Measurements from ENCODE around the gene ALDH9A1. TPM values are rescaled to one million over a fixed set of nuclear protein-coding genes. Genes with fewer than 3 reads are reported as not detected.

Gene ALDH9A1
- total RNA-seq, 1 donor: 118 TPM

DNA sequence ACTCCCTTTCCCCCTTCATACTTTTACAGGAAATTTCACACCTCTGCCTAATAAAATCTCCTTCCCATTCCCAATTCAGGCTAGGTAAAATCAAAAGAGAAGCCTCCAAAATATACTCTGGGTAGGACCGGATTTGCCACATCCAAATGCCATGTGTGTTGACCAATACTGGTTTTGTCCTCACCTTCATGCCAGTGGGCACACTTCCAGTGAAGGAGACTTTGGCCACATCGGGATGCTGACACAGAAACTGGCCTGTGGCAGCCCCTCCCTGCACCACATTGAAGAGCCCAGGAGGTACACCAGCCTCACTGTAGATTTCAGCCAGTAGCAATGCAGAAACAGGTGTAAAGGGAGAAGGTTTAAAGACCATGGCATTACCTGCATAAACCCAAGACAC is 18.1 kb downstream of the ALDH9A1 start:
- no peak for DNase-seq (ENCODE audit: insufficient read length, low spot score, missing footprints)
- Histone ChIP-seq H3K36me3 (ENCODE audit: insufficient read depth, low read length) (peaks cover 57% of the 10 kb centered on the region), H3K79me2 (ENCODE audit: insufficient read depth, low read length) (peaks cover 40% of the 10 kb centered on the region), H4K20me1 (ENCODE audit: insufficient read depth, low read length) (peaks cover 3% of the 10 kb centered on the region), H3K9me3 (ENCODE audit: low read depth, low read length) (no peaks in the 10 kb centered on the region), H3K4me3 (ENCODE audit: insufficient read depth, low read length) (no peak overlapping the region), H3K27me3 (ENCODE audit: insufficient read depth, low read length) (no peaks in the 10 kb centered on the region), H2AFZ (ENCODE audit: low read length) (no peak overlapping the region), H3K27ac (ENCODE audit: low read depth, low read length) (no peak overlapping the region), H3K4me2 (ENCODE audit: insufficient read depth, low read length) (no peak overlapping the region), H3K4me1 (ENCODE audit: insufficient read depth, low read length) (no peaks in the 10 kb centered on the region)
- TF ChIP-seq, protein P1, sequence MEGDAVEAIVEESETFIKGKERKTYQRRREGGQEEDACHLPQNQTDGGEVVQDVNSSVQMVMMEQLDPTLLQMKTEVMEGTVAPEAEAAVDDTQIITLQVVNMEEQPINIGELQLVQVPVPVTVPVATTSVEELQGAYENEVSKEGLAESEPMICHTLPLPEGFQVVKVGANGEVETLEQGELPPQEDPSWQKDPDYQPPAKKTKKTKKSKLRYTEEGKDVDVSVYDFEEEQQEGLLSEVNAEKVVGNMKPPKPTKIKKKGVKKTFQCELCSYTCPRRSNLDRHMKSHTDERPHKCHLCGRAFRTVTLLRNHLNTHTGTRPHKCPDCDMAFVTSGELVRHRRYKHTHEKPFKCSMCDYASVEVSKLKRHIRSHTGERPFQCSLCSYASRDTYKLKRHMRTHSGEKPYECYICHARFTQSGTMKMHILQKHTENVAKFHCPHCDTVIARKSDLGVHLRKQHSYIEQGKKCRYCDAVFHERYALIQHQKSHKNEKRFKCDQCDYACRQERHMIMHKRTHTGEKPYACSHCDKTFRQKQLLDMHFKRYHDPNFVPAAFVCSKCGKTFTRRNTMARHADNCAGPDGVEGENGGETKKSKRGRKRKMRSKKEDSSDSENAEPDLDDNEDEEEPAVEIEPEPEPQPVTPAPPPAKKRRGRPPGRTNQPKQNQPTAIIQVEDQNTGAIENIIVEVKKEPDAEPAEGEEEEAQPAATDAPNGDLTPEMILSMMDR (IDR thresholded peaks at IDR 0.05; ENCODE audit: extremely low read depth, low read depth, low read length): no peak

DNA sequence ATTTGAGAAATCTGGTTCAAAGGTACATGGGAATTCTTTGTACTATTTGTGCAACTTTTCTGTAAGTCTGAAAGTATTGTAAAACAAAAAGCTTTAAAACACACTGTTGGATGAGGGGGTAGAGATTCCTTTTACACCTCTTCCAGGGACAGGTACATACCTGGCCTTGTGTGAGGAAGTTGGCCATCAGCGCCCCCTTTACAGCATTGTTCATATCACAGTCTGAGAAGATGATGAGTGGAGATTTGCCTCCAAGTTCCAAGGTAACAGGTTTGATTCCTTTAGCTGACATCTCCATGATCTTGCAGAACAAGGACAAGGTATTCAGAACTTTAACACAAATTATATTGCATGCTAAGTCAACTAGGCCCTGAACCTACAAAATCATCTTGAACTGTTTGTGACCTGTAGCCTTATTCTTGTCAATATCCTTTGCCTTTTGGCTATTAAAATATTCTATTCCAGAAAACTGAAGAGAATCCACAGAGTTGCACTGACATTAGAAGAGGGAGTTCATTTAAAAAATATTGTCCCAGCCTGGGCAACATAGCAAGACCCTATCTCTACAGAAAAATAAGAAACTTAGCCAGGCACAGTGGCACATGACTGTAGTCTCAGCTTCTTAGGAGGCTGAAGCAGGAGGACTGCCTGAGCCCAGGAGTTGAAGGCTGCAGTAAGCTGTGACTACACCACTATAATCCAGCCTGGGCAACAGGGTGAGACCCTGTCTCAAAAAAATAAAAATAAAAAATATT is 18.9 kb downstream of the ALDH9A1 start:
- Histone ChIP-seq H3K27me3 (ENCODE audit: insufficient read depth, low read length) (no peaks in the 10 kb centered on the region), H3K79me2 (ENCODE audit: insufficient read depth, low read length) (peaks cover 31% of the 10 kb centered on the region), H3K4me1 (ENCODE audit: insufficient read depth, low read length) (no peaks in the 10 kb centered on the region), H3K4me3 (ENCODE audit: insufficient read depth, low read length) (no peak overlapping the region), H3K36me3 (ENCODE audit: insufficient read depth, low read length) (peaks cover 52% of the 10 kb centered on the region), H4K20me1 (ENCODE audit: insufficient read depth, low read length) (no peaks in the 10 kb centered on the region), H3K9me3 (ENCODE audit: low read depth, low read length) (no peaks in the 10 kb centered on the region), H3K27ac (ENCODE audit: low read depth, low read length) (no peak overlapping the region), H3K4me2 (ENCODE audit: insufficient read depth, low read length) (no peak overlapping the region), H2AFZ (ENCODE audit: low read length) (no peak overlapping the region)
- TF ChIP-seq, protein P1 (IDR thresholded peaks at IDR 0.05; ENCODE audit: extremely low read depth, low read depth, low read length): no peak
- DNase-seq (ENCODE audit: insufficient read length, low spot score, missing footprints): no peak

DNA sequence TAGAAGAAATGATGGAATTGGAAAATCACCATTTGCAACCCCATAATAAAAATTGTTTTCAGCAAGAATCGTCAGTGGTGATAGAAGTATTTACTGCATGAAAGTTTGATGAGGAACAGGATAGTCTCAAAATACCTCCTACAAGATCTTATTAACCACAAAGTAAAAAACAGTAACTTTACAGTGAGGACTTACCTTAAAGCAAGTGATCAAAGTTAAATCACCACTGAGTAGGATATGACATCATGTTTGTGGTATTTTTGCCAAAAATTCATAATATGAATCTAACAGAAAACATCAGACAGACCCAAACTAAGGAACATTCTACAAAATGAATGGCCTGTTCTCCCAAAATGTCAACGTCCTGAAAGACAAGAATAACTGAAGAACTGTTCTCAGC is 19.9 kb downstream of the ALDH9A1 start:
- Histone ChIP-seq H3K4me2 (ENCODE audit: insufficient read depth, low read length) (no peak overlapping the region), H3K79me2 (ENCODE audit: insufficient read depth, low read length) (peaks cover 23% of the 10 kb centered on the region), H2AFZ (ENCODE audit: low read length) (no peak overlapping the region), H3K4me1 (ENCODE audit: insufficient read depth, low read length) (no peaks in the 10 kb centered on the region), H3K27ac (ENCODE audit: low read depth, low read length) (no peak overlapping the region), H4K20me1 (ENCODE audit: insufficient read depth, low read length) (no peaks in the 10 kb centered on the region), H3K36me3 (ENCODE audit: insufficient read depth, low read length) (peaks cover 56% of the 10 kb centered on the region), H3K27me3 (ENCODE audit: insufficient read depth, low read length) (no peaks in the 10 kb centered on the region), H3K9me3 (ENCODE audit: low read depth, low read length) (no peaks in the 10 kb centered on the region), H3K4me3 (ENCODE audit: insufficient read depth, low read length) (no peak overlapping the region)
- DNase-seq (ENCODE audit: insufficient read length, low spot score, missing footprints): no peak
- TF ChIP-seq, protein P1 (IDR thresholded peaks at IDR 0.05; ENCODE audit: extremely low read depth, low read depth, low read length): no peak

DNA sequence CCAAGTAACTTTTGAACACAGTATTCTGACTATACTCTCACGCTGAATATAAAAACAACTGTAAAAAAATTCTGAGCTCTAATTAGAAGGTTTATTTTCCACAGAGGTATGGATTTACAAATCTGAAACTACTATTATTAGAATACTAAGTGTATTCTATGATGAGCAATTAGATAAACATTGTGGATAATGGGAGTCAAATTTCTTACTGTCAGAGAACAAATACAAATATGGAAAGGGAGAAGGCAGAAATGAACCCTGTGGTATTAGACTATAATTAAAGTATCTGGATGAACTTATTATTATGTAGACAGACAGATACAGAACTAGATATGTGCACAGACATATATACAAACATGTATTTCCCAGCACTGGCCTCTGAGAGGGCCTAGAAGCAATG is 22.6 kb downstream of the ALDH9A1 start:
- peaks cover 8% of the 10 kb centered on the region for H3K79me2 ChIP-seq (ENCODE audit: insufficient read depth, low read length)
- H3K4me2 ChIP-seq (ENCODE audit: insufficient read depth, low read length): no peak overlapping the region
- no peak for DNase-seq (ENCODE audit: insufficient read length, low spot score, missing footprints)
- no peaks in the 10 kb centered on the region for H4K20me1 ChIP-seq (ENCODE audit: insufficient read depth, low read length)
- no peaks in the 10 kb centered on the region for H3K4me1 ChIP-seq (ENCODE audit: insufficient read depth, low read length)
- no peak overlapping the region for H3K27ac ChIP-seq (ENCODE audit: low read depth, low read length)
- H2AFZ ChIP-seq (ENCODE audit: low read length): no peak overlapping the region
- TF ChIP-seq, protein P1 (IDR thresholded peaks at IDR 0.05; ENCODE audit: extremely low read depth, low read depth, low read length): no peak
- H3K4me3 ChIP-seq (ENCODE audit: insufficient read depth, low read length): no peak overlapping the region
- H3K36me3 ChIP-seq (ENCODE audit: insufficient read depth, low read length): peaks cover 42% of the 10 kb centered on the region
- H3K9me3 ChIP-seq (ENCODE audit: low read depth, low read length): no peaks in the 10 kb centered on the region
- no peaks in the 10 kb centered on the region for H3K27me3 ChIP-seq (ENCODE audit: insufficient read depth, low read length)
